Endothelial cell of umbilical vein (primary cell): ENCODE data around the gene DNAH9. TPM values are rescaled to one million over a fixed set of nuclear protein-coding genes. Genes with fewer than 3 reads are reported as not detected.

Experiments
- BruUV-seq: library from RNA; stranded (reverse); fragments of 400-500 nt; replicated peaks from 2 replicates; lab custom pipeline; 2021; lab: Mats Ljungman, UMichigan
- CTCF ChIA-PET: fragments of 300-600, 350-600 bp; sonication (Branson Sonifier 250); formaldehyde crosslinking; loops from one replicate; lab custom pipeline; 2021; ENCODE audit warnings: antibody characterized with exemption, inconsistent platforms; lab: Charles Lee
- POLR2A ChIA-PET: fragments of 300-600, 350-600 bp; sonication (Branson Sonifier 250); formaldehyde crosslinking; loops from one replicate; lab custom pipeline; 2021; ENCODE audit warnings: antibody characterized with exemption, inconsistent platforms; lab: Charles Lee
- DNase-seq: peaks from one replicate; pipeline ENCODE4 v3.0.0-alpha.2; 2011; ENCODE audit warnings: low read depth, low spot score
- FAIRE-seq: peaks from 2 replicates; lab custom pipeline; 2011; peaks lifted over from hg19 to GRCh38; lab: Jason Lieb, UNC
- H2AFZ ChIP-seq: 2 replicates; pipeline ENCODE4 v1.6.0; 2012; ENCODE audit warnings: low read depth, low read length, control low read depth, inconsistent platforms
- H3K27ac ChIP-seq: 2 replicates; pipeline ENCODE4 v1.5.1; 2011; ENCODE audit warnings: low read depth, mild to moderate bottlenecking, control low read depth, low read length, moderate library complexity; ENCODE audit not compliant: insufficient read depth
- H3K27me3 ChIP-seq, 2 experiments: 2 replicates each; pipeline versions ENCODE4 v1.6.0 to v1.6.1; 2011; ENCODE audit warnings: low read length in 2 of 2, mixed read lengths in 1 of 2; ENCODE audit not compliant: control insufficient read depth in 2 of 2, insufficient read depth in 2 of 2
- H3K36me3 ChIP-seq, 2 experiments: 2 replicates in 1 of 2; 3 replicates in 1 of 2; pipeline ENCODE4 v1.5.1; 2011; ENCODE audit warnings: low read length in 2 of 2, mild to moderate bottlenecking in 1 of 2, moderate library complexity in 1 of 2; ENCODE audit not compliant: control insufficient read depth in 2 of 2, insufficient read depth in 2 of 2; ENCODE audit errors: extremely low read depth in 1 of 2
- H3K4me1 ChIP-seq: 3 replicates; pipeline ENCODE4 v1.5.1; 2011; ENCODE audit warnings: mild to moderate bottlenecking, low read length; ENCODE audit not compliant: control insufficient read depth, insufficient read depth; ENCODE audit errors: extremely low read depth
- H3K4me2 ChIP-seq: 2 replicates; pipeline ENCODE4 v1.6.1; 2011; ENCODE audit warnings: low read length, control low read depth, mixed read lengths; ENCODE audit not compliant: insufficient read depth
- H3K4me3 ChIP-seq, 3 experiments: fragments of 200-600 bp in 1 of 3; sonication (generic), shearing (Covaris generic) in 1 of 3; replicated peaks in 1 of 3; 2 replicates each; pipeline ENCODE4 v1.5.1; 2011 to 2016; ENCODE audit warnings: control low read depth in 3 of 3, low read length in 3 of 3, mild to moderate bottlenecking in 2 of 3, inconsistent platforms in 1 of 3, low read depth in 1 of 3, moderate library complexity in 1 of 3; ENCODE audit not compliant: insufficient read depth in 1 of 3
- H3K79me2 ChIP-seq: 2 replicates; pipeline ENCODE4 v1.6.0; 2012; ENCODE audit warnings: low read length, inconsistent platforms; ENCODE audit not compliant: control insufficient read depth, insufficient read depth
- H3K9ac ChIP-seq: replicated peaks from 2 replicates; pipeline ENCODE3; 2011; ENCODE audit warnings: low read length, control low read depth; ENCODE audit not compliant: insufficient read depth; ENCODE audit errors: extremely low read depth
- H3K9me1 ChIP-seq: replicated peaks from 3 replicates; pipeline ENCODE4 v1.6.0; 2011; ENCODE audit warnings: mild to moderate bottlenecking, low read length; ENCODE audit not compliant: control insufficient read depth, insufficient read depth; ENCODE audit errors: extremely low read depth
- H3K9me3 ChIP-seq: replicated peaks from 2 replicates; pipeline ENCODE4 v1.5.1; 2012; ENCODE audit warnings: low read length, inconsistent platforms; ENCODE audit not compliant: control insufficient read depth, insufficient read depth
- H4K20me1 ChIP-seq: replicated peaks from 2 replicates; pipeline ENCODE3; 2011; ENCODE audit warnings: mild to moderate bottlenecking, low read length; ENCODE audit not compliant: control insufficient read depth, insufficient read depth; ENCODE audit errors: extremely low read depth
- EZH2 ChIP-seq: IDR thresholded peaks from 2 replicates; pipeline ENCODE4 v1.6.1; 2012; ENCODE audit warnings: borderline replicate concordance, low read depth, mild to moderate bottlenecking, moderate library complexity, low read length, inconsistent platforms; ENCODE audit not compliant: severe bottlenecking
- FOS ChIP-seq: IDR thresholded peaks from 2 replicates; pipeline ENCODE4 v1.6.1; 2011; ENCODE audit warnings: mild to moderate bottlenecking, low read length, moderate library complexity, borderline replicate concordance; ENCODE audit not compliant: insufficient read depth
- GATA2 ChIP-seq: IDR thresholded peaks from 2 replicates; pipeline ENCODE4 v1.7.0; 2011; ENCODE audit warnings: low read depth, mild to moderate bottlenecking, moderate library complexity, mixed read lengths, low read length; ENCODE audit not compliant: insufficient read length, insufficient read depth
- JUN ChIP-seq: IDR thresholded peaks from 2 replicates; pipeline ENCODE4 v1.6.1; 2011; ENCODE audit warnings: borderline replicate concordance, low read depth; ENCODE audit not compliant: insufficient read length, insufficient read depth
- MYC ChIP-seq: IDR thresholded peaks from one replicate; pipeline ENCODE4 v1.6.1; 2011; ENCODE audit warnings: mild to moderate bottlenecking, low read depth, low read length
- POLR2A ChIP-seq: IDR thresholded peaks from 2 replicates; pipeline ENCODE4 v1.6.1; 2012; ENCODE audit warnings: low read depth, mild to moderate bottlenecking, control low read depth, low read length
- POLR2AphosphoS5 ChIP-seq: IDR thresholded peaks from 2 replicates; pipeline ENCODE4 v1.6.1; 2012; ENCODE audit warnings: low read depth, mild to moderate bottlenecking, control low read depth, low read length, moderate library complexity; ENCODE audit not compliant: insufficient read depth
- dilution Hi-C: fragments of 300-500 bp; cut with MboI; formaldehyde crosslinking; loops from one replicate; pipeline ENCODE4 v1.15.0; 2019; ENCODE audit warnings: low sequenced_read_pairs; ENCODE audit not compliant: extremely low pct_ligation_motif_present
- intact Hi-C: fragments of 100-400 bp; cut with micrococcal nuclease; formaldehyde crosslinking; loops from one replicate; pipeline ENCODE4 v1.10.0; 2022
- polyA plus RNA-seq, 4 experiments: library from polyadenylated mRNA; depleted of rRNA in 3 of 4; stranded (reverse) in 3 of 4; unstranded in 1 of 4; fragments of >200 nt; gene quantifications; 2 replicates each; pipeline versions ENCODE4 v1.2.1 to v1.2.3, GENCODE V29; 2011 to 2012; ENCODE audit warnings: missing spikeins in 1 of 4
- total RNA-seq: library from RNA; stranded (reverse); gene quantifications from 2 replicates; pipeline ENCODE4 v1.2.3, GENCODE V29; 2021
- TF ChIP-seq, protein P1 (sequence below): IDR thresholded peaks from 2 replicates; pipeline ENCODE4 v1.6.1; 2011; ENCODE audit not compliant: insufficient read depth, insufficient read length
- TF ChIP-seq, protein P2 (sequence below), 2 donors: IDR thresholded peaks; 1 replicate in 1 of 2; 2 replicates in 1 of 2; pipeline ENCODE4 v1.5.1; 2011; ENCODE audit warnings: low read length in 2 of 2, mild to moderate bottlenecking in 2 of 2, moderate library complexity in 2 of 2, control low read depth in 1 of 2, inconsistent platforms in 1 of 2, low read depth in 1 of 2; ENCODE audit not compliant: insufficient read depth in 1 of 2; ENCODE audit errors: extremely low read depth in 1 of 2

Gene DNAH9
- total and polyA plus RNA-seq, 2 donors (not counting 3 experiments of a cell fraction or from before 2014, with no cell fraction given), result not detected

DNA sequence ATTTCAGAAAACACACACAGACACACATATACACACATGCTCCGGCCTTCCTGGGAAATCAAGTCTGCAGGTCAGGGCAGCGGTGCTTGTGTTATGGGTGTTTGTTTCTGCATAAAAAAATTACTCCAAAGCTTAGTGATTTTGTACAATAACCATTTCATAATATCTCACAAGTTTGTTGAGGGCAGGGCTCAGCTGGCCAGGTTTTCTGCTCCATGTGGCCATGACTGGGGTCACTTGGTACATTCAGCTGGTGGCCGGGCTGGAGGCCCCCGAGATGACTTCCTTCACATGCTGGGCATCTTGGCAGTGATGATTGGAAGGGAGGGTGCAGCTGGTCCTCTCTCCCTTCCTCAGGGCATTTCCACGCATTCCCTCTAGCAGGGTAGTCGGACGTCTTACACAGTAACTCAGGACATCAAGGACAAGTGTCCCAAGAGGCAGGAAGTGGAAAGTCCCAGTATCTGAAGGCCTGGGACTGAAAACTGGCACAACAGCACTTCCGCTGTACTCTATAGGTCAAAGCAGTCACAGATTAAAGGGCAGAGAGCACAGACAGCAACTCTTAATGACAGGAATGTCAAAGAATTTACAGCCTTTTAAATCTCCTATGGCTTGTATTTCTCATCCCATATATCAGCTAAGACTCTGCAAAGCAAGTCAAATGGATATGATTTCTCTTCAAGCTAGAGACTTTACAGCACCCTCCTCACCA is 271.6 kb downstream of the DNAH9 start:
- no peak overlapping the region for H3K9ac ChIP-seq
- CTCF ChIA-PET, result no interaction called here
- H3K27me3 ChIP-seq, result no peaks in the 10 kb centered on the region
- no peak for DNase-seq
- intact Hi-C loops (loop anchor here (5.0 kb wide), 1 partner anchor 803 kb away; no protein-coding TSS in a partner anchor), dilution Hi-C loops (no loop called here)
- no peaks in the 10 kb centered on the region for H3K9me1 ChIP-seq
- H3K79me2 ChIP-seq, result no peaks in the 10 kb centered on the region
- POLR2A ChIA-PET, result no interaction called here
- H3K9me3 ChIP-seq, result peaks cover 6% of the 10 kb centered on the region
- no peak overlapping the region for H3K4me3 ChIP-seq
- FAIRE-seq, result no peak
- BruUV-seq, result no TSS peak
- H3K4me1 ChIP-seq, result no peaks in the 10 kb centered on the region
- no peaks in the 10 kb centered on the region for H3K36me3 ChIP-seq
- TF ChIP-seq POLR2AphosphoS5 (no peak), POLR2A (no peak)
- no peak overlapping the region for H3K27ac ChIP-seq
- no peak overlapping the region for H2AFZ ChIP-seq
- no peaks in the 10 kb centered on the region for H4K20me1 ChIP-seq
- H3K4me2 ChIP-seq, result no peak overlapping the region

DNA sequence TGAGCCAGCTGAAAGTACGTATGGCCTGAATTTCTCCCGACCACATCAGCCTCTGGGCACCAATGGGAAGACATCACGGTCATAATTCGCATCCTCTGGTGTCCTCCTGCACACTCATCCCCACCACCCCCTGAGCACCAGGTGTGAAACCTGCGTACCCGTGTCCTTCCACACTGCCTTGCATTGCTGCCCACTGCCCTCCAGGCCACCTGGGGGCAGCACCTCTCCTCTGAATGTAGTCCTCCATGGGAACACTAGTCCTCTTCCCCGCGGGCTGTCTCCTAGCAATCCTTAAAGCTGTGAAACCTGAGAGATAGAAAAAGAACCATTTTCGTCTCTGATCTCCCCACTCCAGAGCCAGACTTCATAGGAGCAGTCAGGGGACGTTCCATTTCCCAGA is 273.5 kb downstream of the DNAH9 start:
- H3K9me3 ChIP-seq, result peaks cover 6% of the 10 kb centered on the region
- no peak overlapping the region for H2AFZ ChIP-seq
- no peak for FAIRE-seq
- intact Hi-C loops (no loop called here), dilution Hi-C loops (no loop called here)
- H3K27me3 ChIP-seq, result no peaks in the 10 kb centered on the region
- ChIA-PET POLR2A (no interaction called here), CTCF (no interaction called here)
- BruUV-seq, result no TSS peak
- no peaks in the 10 kb centered on the region for H3K4me1 ChIP-seq
- no peaks in the 10 kb centered on the region for H3K9me1 ChIP-seq
- no peak for DNase-seq
- H3K9ac ChIP-seq, result no peak overlapping the region
- no peak overlapping the region for H3K27ac ChIP-seq
- H3K79me2 ChIP-seq, result no peaks in the 10 kb centered on the region
- H3K4me3 ChIP-seq, result no peak overlapping the region
- H3K4me2 ChIP-seq, result no peak overlapping the region
- no peak for TF ChIP-seq MYC
- TF ChIP-seq POLR2A, result no peak
- TF ChIP-seq, protein P1, sequence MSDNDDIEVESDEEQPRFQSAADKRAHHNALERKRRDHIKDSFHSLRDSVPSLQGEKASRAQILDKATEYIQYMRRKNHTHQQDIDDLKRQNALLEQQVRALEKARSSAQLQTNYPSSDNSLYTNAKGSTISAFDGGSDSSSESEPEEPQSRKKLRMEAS, result no peak
- no peak for TF ChIP-seq EZH2
- no peak for TF ChIP-seq POLR2AphosphoS5
- TF ChIP-seq JUN, result no peak
- TF ChIP-seq FOS, result no peak
- TF ChIP-seq GATA2, result no peak
- TF ChIP-seq, protein P2, sequence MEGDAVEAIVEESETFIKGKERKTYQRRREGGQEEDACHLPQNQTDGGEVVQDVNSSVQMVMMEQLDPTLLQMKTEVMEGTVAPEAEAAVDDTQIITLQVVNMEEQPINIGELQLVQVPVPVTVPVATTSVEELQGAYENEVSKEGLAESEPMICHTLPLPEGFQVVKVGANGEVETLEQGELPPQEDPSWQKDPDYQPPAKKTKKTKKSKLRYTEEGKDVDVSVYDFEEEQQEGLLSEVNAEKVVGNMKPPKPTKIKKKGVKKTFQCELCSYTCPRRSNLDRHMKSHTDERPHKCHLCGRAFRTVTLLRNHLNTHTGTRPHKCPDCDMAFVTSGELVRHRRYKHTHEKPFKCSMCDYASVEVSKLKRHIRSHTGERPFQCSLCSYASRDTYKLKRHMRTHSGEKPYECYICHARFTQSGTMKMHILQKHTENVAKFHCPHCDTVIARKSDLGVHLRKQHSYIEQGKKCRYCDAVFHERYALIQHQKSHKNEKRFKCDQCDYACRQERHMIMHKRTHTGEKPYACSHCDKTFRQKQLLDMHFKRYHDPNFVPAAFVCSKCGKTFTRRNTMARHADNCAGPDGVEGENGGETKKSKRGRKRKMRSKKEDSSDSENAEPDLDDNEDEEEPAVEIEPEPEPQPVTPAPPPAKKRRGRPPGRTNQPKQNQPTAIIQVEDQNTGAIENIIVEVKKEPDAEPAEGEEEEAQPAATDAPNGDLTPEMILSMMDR (IDR thresholded peaks at IDR 0.05; ENCODE audit: extremely low read depth in 1 of 2, insufficient read depth in 1 of 2, low read depth in 1 of 2, low read length in 2 of 2), result no peak
- H3K36me3 ChIP-seq, result no peaks in the 10 kb centered on the region
- no peaks in the 10 kb centered on the region for H4K20me1 ChIP-seq
